GM04504 (cell line): Measurements from ENCODE around the gene KLHL17.
"Not testable (repeated sequence)": the region's sequence is repeated elsewhere in the genome, so short reads cannot be mapped to it uniquely, and the experiment has no call there.

Experiments
- DNase-seq: peaks from one replicate; pipeline ENCODE4 v3.0.0-alpha.2; 2012; ENCODE audit warnings: low read depth

Gene KLHL17

DNA sequence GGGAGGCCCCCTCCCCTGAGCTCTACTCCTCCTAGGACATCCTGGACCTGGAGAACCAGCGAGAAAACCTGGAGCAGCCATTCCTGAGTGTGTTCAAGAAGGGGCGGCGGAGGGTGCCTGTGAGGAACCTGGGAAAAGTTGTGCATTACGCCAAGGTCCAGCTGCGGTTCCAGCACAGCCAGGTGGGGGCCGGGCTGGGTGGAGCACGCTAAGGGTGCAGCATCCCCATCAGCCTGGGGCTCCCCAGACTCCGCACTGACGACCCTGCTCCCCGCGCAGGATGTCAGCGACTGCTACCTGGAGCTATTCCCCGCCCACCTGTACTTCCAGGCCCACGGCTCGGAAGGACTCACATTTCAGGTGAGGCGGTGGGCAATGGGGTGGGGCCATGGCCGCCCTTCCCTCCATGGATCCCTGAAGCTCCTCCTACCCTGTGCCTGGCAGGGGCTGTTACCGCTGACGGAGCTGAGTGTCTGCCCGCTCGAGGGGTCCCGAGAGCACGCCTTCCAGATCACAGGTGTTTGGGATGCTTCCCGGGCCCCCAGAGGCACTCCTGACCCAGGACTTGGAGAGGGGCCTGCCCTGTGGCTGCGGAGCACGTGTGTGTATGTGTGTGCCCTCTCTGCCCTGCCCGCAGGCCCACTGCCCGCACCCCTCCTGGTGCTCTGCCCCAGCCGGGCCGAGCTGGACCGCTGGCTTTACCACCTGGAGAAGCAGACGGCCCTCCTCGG is 10.0 kb downstream of the KLHL17 start:
- DNase-seq: no peak

- no peak for DNase-seq
Observed at GRCh38 chr1:970973-971730, 10.8 kb downstream of the KLHL17 start.

DNA sequence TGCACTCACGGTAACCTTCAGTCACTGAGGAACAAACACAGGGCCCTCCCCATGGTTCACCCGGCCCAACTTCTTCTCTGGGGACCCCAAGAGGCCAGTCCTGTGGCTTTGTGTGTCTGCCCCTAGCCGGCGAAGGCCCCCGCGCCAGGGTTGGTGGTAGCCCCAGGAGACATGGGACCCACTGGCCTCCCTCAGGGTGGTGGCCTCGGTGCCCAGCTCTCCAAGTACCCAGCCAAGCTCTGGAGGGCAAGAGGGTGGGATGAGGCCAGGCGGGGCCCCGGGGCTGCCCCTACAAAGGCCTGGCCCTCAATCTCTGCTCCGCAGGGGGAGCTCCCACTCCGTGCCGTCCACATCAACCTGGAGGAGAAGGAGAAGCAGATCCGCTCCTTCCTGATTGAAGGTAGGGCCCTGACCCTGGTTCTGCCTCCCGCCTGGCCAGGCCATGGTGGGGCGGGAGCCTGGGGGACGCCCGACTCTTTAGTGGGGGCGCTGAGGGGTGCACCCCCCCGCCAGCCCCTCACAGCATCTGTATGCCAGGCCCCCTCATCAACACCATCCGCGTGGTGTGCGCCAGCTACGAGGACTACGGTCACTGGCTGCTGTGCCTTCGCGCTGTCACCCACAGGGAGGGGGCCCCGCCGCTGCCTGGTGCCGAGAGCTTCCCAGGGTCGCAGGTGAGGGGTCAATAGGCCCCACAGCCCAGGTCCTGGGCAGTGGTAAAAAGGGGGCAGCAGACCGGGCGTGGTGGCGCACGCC is 11.5 kb downstream of the KLHL17 start:
- no peak for DNase-seq

DNA sequence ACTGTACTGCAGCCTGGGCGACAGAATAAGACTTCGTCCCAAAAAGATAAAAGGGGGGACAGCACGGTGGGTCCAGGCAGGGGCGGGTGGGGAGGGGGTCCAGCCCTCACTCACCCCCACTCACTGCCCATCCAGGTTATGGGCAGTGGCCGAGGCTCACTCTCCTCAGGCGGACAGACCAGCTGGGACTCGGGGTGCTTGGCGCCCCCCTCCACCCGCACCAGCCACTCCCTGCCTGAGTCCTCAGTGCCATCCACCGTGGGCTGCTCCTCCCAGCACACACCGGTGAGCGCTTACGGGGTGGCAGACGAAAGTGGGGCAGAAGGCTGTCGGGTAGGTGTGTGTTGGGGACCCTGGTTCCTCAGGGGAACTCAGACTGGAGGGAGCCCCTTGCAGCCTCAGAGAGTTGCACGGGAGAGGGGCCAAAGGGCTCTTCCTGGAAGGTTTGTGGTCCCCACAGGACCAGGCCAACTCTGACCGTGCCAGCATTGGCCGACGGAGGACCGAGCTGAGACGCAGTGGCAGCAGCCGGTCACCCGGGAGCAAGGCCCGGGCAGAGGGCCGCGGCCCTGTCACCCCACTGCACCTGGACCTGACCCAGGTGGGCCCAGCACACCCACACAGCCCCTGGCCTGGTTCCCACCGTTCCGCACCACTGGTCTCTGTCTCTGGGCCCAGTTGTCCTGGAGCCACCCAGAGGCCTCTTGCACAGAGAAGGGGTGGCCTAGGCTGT is 12.5 kb downstream of the KLHL17 start:
- DNase-seq: no peak

DNA sequence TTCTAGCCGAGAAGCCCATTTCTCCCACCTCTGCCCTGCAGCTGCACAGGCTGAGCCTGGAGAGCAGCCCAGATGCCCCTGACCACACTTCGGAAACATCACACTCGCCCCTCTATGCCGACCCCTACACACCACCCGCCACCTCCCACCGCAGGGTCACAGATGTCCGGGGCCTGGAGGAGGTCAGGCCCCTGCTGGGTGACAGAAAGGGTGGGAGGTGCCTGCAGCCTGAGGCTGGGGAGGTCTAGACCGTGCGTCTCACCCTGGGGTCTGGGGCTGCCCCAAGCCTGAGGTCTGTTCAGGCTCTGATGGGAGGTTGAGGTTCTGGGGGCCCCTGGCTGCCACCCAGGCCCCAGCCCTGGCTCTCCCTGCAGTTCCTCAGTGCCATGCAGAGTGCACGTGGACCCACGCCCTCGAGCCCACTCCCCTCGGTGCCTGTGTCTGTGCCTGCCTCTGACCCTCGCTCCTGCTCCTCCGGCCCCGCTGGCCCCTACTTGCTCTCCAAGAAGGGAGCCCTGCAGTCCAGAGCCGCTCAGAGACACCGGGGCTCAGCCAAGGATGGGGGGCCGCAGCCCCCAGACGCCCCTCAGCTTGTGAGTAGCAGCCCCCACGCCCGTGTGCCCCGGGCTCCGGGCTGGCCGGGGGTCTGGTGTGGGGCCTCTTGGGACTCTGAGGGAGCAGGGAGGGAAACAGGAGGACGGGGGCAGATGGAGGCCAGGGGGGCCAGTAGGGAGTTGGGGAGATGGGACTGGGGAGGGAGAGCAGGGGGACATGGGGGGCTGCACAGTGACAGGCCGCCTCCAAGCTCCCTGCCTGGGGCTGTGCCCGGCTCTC is 13.3 kb downstream of the KLHL17 start:
- DNase-seq: no peak

DNA sequence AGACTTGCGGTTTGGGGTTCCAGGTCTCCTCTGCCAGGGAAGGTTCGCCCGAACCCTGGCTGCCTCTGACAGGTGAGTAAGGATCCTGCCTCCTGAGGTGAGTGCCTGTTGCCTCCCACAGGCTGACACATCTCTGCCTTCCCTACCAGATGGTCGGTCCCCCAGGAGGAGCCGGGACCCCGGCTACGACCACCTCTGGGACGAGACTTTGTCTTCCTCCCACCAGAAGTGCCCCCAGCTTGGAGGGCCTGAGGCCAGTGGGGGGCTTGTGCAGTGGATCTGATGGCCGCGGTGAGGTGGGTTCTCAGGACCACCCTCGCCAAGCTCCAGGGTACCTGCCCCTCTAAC is 13.9 kb downstream of the KLHL17 start:
- no peak for DNase-seq

- DNase-seq: no peak
Observed at GRCh38 chr1:974687-975328, 14.4 kb downstream of the KLHL17 start.

- no peak for DNase-seq
Observed at GRCh38 chr1:975365-975764, 15.0 kb downstream of the KLHL17 start.

- no peak for DNase-seq
Observed at GRCh38 chr1:975896-976683, 15.7 kb downstream of the KLHL17 start.

GRCh38 chr1:976791-977190 is 16.4 kb downstream of the KLHL17 start:
- not testable (repeated sequence) for DNase-seq

GRCh38 chr1:978069-978834 is 17.9 kb downstream of the KLHL17 start:
- DNase-seq: no peak

DNA sequence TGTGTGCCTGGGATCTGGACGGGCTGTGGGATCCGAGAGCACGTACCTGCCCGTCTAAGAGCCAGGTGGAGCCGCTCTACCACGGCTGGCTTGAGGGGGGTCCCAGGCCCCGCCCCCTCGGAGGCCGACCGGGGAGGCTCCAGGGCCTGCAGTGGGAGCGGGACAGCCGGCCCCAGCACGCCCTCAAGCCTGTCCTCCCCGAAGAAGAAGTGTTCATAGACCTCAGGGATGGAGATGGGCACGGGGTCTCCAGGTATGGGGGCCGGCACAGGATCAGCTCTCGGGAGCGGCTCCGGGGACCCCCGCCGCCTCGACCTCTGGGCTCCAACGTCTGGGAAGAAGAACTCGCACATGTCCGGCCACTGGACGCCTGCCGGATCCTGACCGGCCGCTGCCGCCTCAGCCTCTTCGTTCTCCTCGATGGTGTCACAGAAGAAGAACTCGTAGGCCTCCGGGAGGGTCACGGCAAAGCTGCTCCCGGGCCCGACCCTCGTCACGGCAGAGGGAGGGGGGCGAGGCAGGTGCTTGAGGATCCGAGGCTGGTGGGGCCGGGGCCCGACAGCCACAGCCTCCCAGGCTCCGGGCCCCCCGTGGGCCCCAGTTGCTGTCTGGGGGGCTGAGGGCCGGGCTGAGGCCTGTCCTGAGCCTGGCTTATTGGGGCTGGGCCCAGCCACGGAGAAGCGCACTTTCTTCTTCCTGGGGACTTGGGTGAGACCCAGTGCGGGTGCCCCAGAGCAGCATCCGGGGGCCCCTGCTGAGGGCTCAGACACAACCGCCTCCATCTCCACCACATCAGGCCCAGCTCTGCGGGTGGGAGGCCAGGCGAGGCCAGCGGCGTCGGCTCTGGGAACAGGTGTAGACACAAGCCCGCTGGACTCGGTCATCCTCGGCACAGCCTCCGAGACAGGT is 18.7 kb downstream of the KLHL17 start:
- no peak for DNase-seq

DNA sequence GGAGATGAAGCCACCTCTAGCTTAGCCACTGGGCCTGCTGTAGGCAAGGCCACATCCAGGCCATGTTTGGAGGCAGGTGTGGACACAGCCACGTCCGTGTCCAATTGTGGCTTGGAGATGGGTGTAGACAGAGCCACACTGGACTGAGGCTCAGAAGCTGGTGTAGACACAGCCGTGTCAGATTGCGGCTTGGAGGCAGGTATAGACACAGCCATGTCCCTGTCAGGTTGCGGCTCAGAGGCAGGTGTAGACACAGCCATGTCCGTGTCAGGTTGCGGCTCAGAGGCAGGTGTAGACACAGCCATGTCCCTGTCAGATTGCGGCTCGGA is 19.3 kb downstream of the KLHL17 start:
- no peak for DNase-seq

- DNase-seq: no peak
Observed at GRCh38 chr1:980137-980571, 19.8 kb downstream of the KLHL17 start.

- DNase-seq: no peak
Observed at GRCh38 chr1:980602-981395, 20.4 kb downstream of the KLHL17 start.

DNA sequence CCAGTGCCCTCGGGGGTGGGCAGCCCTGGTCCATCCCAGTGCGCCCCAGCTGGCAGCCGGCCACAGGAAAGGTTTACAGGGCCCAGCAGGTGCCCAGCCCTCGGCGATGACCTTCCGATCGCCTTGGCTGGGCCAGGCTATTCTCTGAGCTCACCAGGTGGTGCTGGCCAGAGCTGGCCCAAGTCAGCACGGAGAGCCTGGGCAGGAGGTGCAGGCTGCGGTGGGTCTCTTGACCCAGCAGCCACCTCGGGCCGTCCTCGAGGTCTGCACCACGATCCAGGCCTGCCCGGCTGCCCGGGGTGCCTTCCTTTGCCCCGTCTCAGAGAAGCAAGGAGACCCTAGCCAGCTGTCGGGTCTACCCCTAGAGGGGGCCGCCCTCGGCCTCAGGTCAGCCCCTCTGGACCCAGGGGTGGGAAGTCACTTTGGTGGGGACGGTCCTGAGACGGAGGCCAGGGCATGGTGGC is 21.1 kb downstream of the KLHL17 start:
- DNase-seq: no peak

DNA sequence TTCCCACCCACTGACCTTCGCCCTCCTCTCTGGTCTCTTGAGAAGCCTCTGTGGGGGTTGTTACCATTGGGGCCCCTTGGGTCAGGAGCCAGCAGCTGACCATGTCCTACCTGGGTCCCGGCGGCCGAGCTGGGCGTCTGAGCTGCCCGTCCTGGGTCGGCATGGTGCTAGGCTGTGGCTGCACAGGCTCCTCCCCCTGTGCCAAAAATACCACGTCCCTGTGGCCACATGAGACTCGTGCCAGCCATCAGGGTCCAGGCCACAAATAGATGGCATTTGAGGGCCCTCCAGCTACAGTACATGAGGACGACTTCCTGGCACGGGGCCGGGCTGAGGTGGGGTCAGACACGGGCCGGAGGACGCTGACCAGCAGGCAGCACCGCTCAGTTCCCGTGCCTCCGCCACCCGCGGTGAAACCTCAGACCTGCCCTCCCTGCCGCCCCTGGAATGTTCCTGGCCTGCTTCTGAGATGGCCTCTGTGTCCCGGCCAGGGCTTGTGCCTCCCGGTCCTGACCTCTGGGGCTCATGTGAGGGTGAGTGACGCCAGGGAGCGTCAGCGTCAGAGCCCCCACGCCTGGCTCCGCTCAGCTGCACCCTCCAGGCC is 21.7 kb downstream of the KLHL17 start, which contains the start of gene PERM1:
Gene PERM1 (minus strand): TSS at position 139 of the 604 bp plus-strand sequence. CDS start 1,064 bp downstream, outside the sequence.
- DNase-seq: no peak
